ENCODE results near the gene ROR1. TPM values are rescaled to one million over a fixed set of nuclear protein-coding genes. Genes with fewer than 3 reads are reported as not detected.

ROR1 gene
- polyA plus RNA-seq, 3 donors from 2014 or later, result 1.1 to 3.3 (median 1.2) TPM

DNA sequence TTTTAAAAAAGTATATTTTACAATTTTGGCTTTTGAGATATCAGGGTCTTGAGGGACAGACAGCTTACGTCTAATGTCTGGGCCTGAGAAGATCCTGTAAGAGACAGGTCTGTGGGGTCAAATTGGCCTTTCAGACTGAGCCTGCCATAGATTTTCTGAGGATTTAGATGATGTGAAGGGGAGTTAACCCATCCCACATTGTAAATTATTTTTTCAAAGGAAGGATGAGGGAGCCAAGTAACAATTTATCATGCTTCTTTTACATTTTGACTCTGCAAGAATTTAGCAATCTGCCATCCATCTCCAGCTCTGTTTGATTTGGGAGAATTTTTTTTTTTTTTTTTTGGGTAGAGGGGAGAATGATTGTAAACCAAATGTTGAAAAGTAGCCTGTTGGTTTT is 160.9 kb downstream of the ROR1 start:
- H3K27me3 Mint-ChIP-seq (ENCODE audit: low read depth in 3 of 3), result peaks cover 2 to 9% (median 5%) of the 10 kb centered on the region in 3 donors
- H3K4me3 Mint-ChIP-seq, result no peak overlapping the region
- no peaks in the 10 kb centered on the region for H3K9me3 Mint-ChIP-seq
- H3K4me1 Mint-ChIP-seq, result no peaks in the 10 kb centered on the region
- no peak overlapping the region for H3K27ac Mint-ChIP-seq
- no peaks in the 10 kb centered on the region for H3K36me3 Mint-ChIP-seq
- DNase-seq, result no peak

DNA sequence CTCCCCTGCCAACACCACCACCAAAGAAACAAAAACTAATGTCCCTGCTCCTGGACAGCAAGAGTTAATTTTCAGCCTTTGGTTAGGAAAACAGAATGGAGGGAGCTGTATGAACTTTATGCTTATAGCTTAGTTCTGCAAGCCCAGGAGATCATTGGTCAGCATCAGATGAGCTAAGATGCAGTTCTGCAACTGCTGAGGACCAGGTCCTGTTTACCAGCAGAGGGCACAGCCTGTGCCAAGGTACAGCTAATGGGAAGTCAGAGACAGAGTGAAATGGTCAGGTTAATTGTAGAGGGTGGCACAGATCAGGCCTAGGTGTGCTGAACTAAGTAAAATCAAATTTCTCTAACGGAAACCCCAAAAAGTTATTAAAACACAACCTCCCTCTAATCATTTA is 161.3 kb downstream of the ROR1 start:
- Mint-ChIP-seq H3K36me3 (no peaks in the 10 kb centered on the region), H3K27me3 (ENCODE audit: low read depth in 3 of 3) (peaks cover 0 to 7% (median 5%) of the 10 kb centered on the region in 3 donors), H3K4me3 (no peak overlapping the region), H3K27ac (peak overlapping the region in 1 of 6 donors; percentile 62), H3K9me3 (no peaks in the 10 kb centered on the region), H3K4me1 (no peaks in the 10 kb centered on the region)
- DNase-seq, result no peak

- Mint-ChIP-seq H3K9me3 (no peaks in the 10 kb centered on the region), H3K27ac (peak overlapping the region in 1 of 6 donors; percentile 62), H3K27me3 (ENCODE audit: low read depth in 3 of 3) (peaks cover 0 to 5% (median 3%) of the 10 kb centered on the region in 3 donors), H3K4me3 (no peak overlapping the region), H3K4me1 (no peaks in the 10 kb centered on the region), H3K36me3 (no peaks in the 10 kb centered on the region)
- no peak for DNase-seq
These were observed 161.7 kb downstream of the ROR1 start for GRCh38 chr1:63935553-63935952.

DNA sequence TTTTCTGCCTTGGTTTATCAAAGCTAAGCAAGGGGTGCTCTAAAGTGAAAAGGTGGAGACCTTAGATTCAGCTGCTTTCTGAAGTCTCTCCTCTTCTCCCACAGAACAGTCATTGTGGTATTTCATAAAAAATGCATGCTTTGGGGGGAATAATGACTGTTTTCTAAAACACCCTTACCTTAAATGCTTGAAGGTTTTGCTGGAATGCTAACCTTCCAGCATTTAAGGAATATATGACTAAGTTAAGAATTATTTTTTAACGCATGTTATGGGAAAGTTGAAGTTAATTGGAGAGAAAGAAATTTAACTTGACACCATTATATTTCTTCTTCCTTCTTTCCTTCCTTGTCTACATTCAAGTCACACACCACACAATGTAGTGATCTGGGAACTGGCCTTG is 162.5 kb downstream of the ROR1 start:
- H3K27ac Mint-ChIP-seq, result no peak overlapping the region
- H3K27me3 Mint-ChIP-seq (ENCODE audit: low read depth in 3 of 3), result peaks cover 0 to 2% (median 0%) of the 10 kb centered on the region in 3 donors
- no peaks in the 10 kb centered on the region for H3K36me3 Mint-ChIP-seq
- H3K4me3 Mint-ChIP-seq, result no peak overlapping the region
- no peak for DNase-seq
- H3K4me1 Mint-ChIP-seq, result no peaks in the 10 kb centered on the region
- no peaks in the 10 kb centered on the region for H3K9me3 Mint-ChIP-seq

GRCh38 chr1:63936801-63937200 is 163.0 kb downstream of the ROR1 start:
- Mint-ChIP-seq H3K9me3 (no peaks in the 10 kb centered on the region), H3K4me3 (no peak overlapping the region), H3K27me3 (ENCODE audit: low read depth in 3 of 3) (peaks cover 0 to 2% (median 0%) of the 10 kb centered on the region in 3 donors), H3K4me1 (no peaks in the 10 kb centered on the region), H3K27ac (no peak overlapping the region), H3K36me3 (no peaks in the 10 kb centered on the region)
- DNase-seq, result no peak

DNA sequence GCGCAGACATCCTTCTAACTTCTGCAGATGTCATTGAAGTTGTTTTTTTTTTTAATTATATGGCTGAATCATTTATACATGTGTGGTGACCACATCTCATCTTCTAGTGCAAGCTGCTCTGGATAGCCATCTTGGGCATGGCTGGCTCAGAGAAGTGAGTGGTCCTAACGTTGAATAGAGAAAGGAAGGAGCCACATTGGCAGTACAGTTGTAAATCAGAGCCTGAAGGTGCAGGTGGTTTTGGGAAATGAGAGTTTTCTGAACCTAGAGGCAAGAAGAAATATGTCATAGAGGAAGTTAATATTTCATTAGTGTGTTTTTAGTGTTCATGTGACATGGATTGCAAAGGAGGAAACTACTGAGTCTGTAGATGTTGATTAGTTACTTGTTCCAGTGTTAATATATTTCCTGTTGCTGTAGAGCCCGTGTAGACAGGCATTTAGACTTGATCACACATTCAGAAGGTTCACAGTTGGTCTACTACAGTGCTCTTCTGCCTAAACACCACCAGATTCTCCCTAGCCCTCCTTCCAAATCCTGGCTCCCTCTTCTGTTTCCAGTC is 163.7 kb downstream of the ROR1 start:
- H3K36me3 Mint-ChIP-seq, result no peaks in the 10 kb centered on the region
- no peak for DNase-seq
- no peaks in the 10 kb centered on the region for H3K4me1 Mint-ChIP-seq
- H3K27ac Mint-ChIP-seq, result no peak overlapping the region
- H3K4me3 Mint-ChIP-seq, result no peak overlapping the region
- H3K27me3 Mint-ChIP-seq (ENCODE audit: low read depth in 3 of 3), result peaks cover 0 to 4% (median 0%) of the 10 kb centered on the region in 3 donors
- H3K9me3 Mint-ChIP-seq, result no peaks in the 10 kb centered on the region

- Mint-ChIP-seq H3K27me3 (ENCODE audit: low read depth in 3 of 3) (peaks cover 2 to 4% (median 4%) of the 10 kb centered on the region in 3 donors), H3K4me3 (no peak overlapping the region), H3K36me3 (no peaks in the 10 kb centered on the region), H3K9me3 (no peaks in the 10 kb centered on the region), H3K27ac (no peak overlapping the region), H3K4me1 (no peaks in the 10 kb centered on the region)
- DNase-seq, result no peak
These were observed 166.6 kb downstream of the ROR1 start for GRCh38 chr1:63940440-63940839.

- Mint-ChIP-seq H3K27ac (no peak overlapping the region), H3K36me3 (no peaks in the 10 kb centered on the region), H3K9me3 (no peaks in the 10 kb centered on the region), H3K4me3 (no peak overlapping the region), H3K4me1 (no peaks in the 10 kb centered on the region), H3K27me3 (ENCODE audit: low read depth in 3 of 3) (peaks cover 4 to 8% (median 6%) of the 10 kb centered on the region in 3 donors)
- DNase-seq, result no peak
These were observed 169.6 kb downstream of the ROR1 start for GRCh38 chr1:63943393-63943792.

GRCh38 chr1:63945943-63946342 is 172.1 kb downstream of the ROR1 start:
- no peak overlapping the region for H3K4me3 Mint-ChIP-seq
- no peak for DNase-seq
- no peak overlapping the region for H3K27ac Mint-ChIP-seq
- H3K36me3 Mint-ChIP-seq, result no peaks in the 10 kb centered on the region
- H3K9me3 Mint-ChIP-seq, result no peaks in the 10 kb centered on the region
- peaks cover 3 to 13% (median 6%) of the 10 kb centered on the region in 3 donors for H3K27me3 Mint-ChIP-seq (ENCODE audit: low read depth in 3 of 3)
- no peaks in the 10 kb centered on the region for H3K4me1 Mint-ChIP-seq

DNA sequence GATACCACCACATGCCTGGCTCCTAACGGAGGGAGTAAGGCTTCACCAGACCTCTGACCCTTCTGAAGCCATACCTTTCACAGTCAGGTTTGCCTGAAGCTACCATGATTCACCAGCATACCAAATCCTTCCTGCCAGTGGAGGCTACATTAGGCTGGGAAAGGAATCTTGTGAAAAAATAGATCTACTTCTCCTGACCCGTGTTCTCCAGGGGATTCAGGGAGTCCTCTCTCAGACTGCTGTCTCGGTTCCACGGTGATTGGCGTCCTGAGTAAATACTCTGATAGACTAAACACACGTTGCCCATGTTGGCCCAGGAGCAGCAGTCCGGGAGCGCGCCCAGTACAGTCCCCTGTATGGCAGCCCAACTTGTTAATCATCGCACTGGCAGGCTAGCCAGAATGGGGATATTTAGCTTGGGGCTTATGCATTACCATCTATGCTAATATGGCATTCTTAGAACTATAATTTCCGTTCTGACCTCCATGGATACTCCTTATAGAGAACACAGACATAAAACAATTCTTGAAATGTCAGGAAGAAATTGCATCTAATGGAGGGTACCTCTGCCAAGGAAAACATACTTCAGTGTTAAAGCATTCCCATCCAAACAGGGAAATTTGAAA is 173.2 kb downstream of the ROR1 start:
- no peak for DNase-seq
- H3K27me3 Mint-ChIP-seq (ENCODE audit: low read depth in 3 of 3), result peaks cover 3 to 13% (median 6%) of the 10 kb centered on the region in 3 donors
- no peaks in the 10 kb centered on the region for H3K4me1 Mint-ChIP-seq
- no peak overlapping the region for H3K4me3 Mint-ChIP-seq
- no peaks in the 10 kb centered on the region for H3K36me3 Mint-ChIP-seq
- no peak overlapping the region for H3K27ac Mint-ChIP-seq
- peaks cover 0 to 3% (median 0%) of the 10 kb centered on the region in 6 donors for H3K9me3 Mint-ChIP-seq

GRCh38 chr1:63947904-63948303 is 174.1 kb downstream of the ROR1 start:
- Mint-ChIP-seq H3K4me1 (no peaks in the 10 kb centered on the region), H3K27me3 (ENCODE audit: low read depth in 3 of 3) (peaks cover 1 to 13% (median 6%) of the 10 kb centered on the region in 3 donors), H3K4me3 (no peak overlapping the region), H3K27ac (no peak overlapping the region), H3K36me3 (no peaks in the 10 kb centered on the region), H3K9me3 (peaks cover 0 to 4% (median 0%) of the 10 kb centered on the region in 6 donors)
- DNase-seq, result no peak

DNA sequence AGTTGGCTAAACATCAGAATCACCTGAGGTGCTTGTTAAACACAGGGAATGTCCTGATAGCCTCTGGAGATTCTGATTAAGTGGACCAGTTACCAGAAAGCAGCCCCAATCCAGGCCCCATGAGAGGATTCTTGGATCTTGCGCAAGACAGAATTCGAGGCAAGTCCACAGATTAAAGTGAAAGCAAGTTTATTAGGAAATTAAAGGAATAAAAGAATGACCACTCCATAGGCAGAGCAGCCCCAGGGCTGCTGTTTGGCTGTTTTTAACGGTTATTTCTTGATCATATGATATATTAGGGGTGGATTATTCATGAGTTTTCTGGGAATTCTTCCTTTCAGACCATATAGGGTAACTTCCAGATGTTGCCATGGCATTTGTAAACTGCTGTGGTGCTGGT is 176.2 kb downstream of the ROR1 start:
- DNase-seq, result no peak
- no peaks in the 10 kb centered on the region for H3K4me1 Mint-ChIP-seq
- H3K27ac Mint-ChIP-seq, result no peak overlapping the region
- peaks cover 3 to 8% (median 5%) of the 10 kb centered on the region in 3 donors for H3K27me3 Mint-ChIP-seq (ENCODE audit: low read depth in 3 of 3)
- peaks cover 0 to 12% (median 3%) of the 10 kb centered on the region in 6 donors for H3K9me3 Mint-ChIP-seq
- H3K4me3 Mint-ChIP-seq, result no peak overlapping the region
- no peaks in the 10 kb centered on the region for H3K36me3 Mint-ChIP-seq

DNA sequence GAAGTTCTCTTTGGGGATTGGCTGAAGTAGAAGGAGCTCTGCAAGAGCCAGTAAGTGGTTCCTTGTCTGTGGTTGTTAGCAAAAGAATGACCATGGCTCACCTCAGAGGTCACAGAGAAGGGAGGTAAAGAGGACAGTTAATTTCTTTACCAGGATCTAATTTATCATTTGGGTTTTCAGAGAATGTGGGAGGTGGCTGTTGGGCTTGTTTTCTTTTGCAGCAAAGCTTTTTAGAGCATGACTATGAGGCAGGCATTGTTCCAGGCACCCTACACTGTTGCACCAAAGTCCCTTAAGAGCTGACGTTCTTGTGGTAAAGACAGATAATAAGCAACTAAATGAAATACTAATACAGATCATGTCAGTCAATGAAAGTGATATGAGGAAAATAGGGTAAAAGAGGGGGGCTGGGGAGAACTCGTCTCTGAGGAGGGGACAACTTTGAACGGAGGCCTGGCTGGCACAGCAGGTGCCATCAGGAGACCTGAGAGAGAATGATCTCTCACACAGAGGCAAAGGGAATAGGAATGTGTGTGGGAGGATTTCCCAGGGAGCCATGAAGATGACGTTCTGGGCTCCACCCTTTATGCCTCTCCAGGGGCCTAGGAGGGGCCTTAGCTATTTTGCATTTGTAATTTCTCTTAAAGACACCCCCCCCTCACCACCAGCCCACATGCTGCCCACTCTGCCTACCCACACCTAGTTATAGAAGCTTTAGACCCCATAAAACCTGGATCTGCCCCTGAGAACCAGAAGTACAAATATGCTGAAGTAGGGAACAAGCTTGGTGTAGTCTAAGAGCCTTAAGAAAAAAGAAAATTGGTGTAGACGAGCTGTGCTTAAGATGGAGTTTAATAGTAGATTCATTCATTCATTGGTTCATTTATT is 177.5 kb downstream of the ROR1 start:
- no peak for DNase-seq
- Mint-ChIP-seq H3K27me3 (ENCODE audit: low read depth in 3 of 3) (peaks cover 3 to 8% (median 5%) of the 10 kb centered on the region in 3 donors), H3K27ac (no peak overlapping the region), H3K4me3 (no peak overlapping the region), H3K36me3 (no peaks in the 10 kb centered on the region), H3K9me3 (peaks cover 0 to 12% (median 3%) of the 10 kb centered on the region in 6 donors), H3K4me1 (no peaks in the 10 kb centered on the region)

GRCh38 chr1:63954187-63954586 is 180.4 kb downstream of the ROR1 start:
- peaks cover 0 to 12% (median 3%) of the 10 kb centered on the region in 6 donors for H3K9me3 Mint-ChIP-seq
- H3K27ac Mint-ChIP-seq, result no peak overlapping the region
- H3K36me3 Mint-ChIP-seq, result no peaks in the 10 kb centered on the region
- H3K4me3 Mint-ChIP-seq, result no peak overlapping the region
- H3K4me1 Mint-ChIP-seq, result no peaks in the 10 kb centered on the region
- no peak for DNase-seq
- H3K27me3 Mint-ChIP-seq (ENCODE audit: low read depth in 3 of 3), result peaks cover 2 to 14% (median 3%) of the 10 kb centered on the region in 3 donors
